OCI-LY7 (cell line): ENCODE results near the gene RTN4RL2.

Experiments
- CTCF ChIP-seq: fragments of 200-600 bp; sonication (generic); conservative IDR thresholded peaks from 2 replicates; pipeline ENCODE4 v1.5.1; 2014; ENCODE audit warnings: mild to moderate bottlenecking, antibody characterized with exemption, low read length, moderate library complexity, mixed read lengths
- EZH2phosphoT487 ChIP-seq: fragments of 200-600 bp; sonication (generic); IDR thresholded peaks from 2 replicates; pipeline ENCODE4 v1.6.1; 2018; ENCODE audit warnings: low read depth, borderline replicate concordance, mild to moderate bottlenecking, mixed run types, antibody characterized with exemption, low read length, moderate library complexity, mixed read lengths

- TF ChIP-seq CTCF (no peak), EZH2phosphoT487 (no peak)
Observed at GRCh38 chr11:57432714-57433163, 27.6 kb upstream of the RTN4RL2 start.
